SIG-M5 treated with dmso at 0.1 percent for 504 hours (cell line): ENCODE measurements around the gene SESN1.

Source experiments
- DNase-seq: peaks from one replicate; lab custom pipeline; 2025; ENCODE audit not compliant: unreplicated experiment; lab: John Stamatoyannopoulos, UW

Gene SESN1

DNA sequence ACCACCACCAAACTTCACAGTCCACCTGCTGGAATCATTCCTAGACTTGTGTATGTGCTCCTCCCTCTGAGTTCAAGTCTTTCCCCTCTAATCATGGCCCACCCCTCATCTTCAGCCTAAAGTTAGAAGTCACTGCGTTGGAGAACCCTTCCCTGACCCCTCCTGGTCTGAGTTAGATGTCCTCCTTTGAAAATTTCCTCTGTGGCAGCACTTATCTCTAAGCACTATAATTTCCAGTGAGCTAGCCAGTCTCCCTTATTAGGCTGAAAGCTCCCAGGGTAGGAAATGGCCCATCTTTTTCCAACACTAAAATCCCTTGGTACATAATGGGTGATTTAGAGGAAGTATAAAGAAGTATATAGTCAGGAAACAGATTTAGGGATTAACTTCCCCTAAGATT lies 63.2 kb downstream of the SESN1 start:
- DNase-seq, result no peak

- DNase-seq, result no peak
Observed at GRCh38 chr6:109029313-109029712, 65.3 kb downstream of the SESN1 start.

- DNase-seq, result no peak
Observed at GRCh38 chr6:109028439-109028838, 66.2 kb downstream of the SESN1 start.

- DNase-seq, result no peak
Observed at GRCh38 chr6:109027964-109028363, 66.7 kb downstream of the SESN1 start.

DNA sequence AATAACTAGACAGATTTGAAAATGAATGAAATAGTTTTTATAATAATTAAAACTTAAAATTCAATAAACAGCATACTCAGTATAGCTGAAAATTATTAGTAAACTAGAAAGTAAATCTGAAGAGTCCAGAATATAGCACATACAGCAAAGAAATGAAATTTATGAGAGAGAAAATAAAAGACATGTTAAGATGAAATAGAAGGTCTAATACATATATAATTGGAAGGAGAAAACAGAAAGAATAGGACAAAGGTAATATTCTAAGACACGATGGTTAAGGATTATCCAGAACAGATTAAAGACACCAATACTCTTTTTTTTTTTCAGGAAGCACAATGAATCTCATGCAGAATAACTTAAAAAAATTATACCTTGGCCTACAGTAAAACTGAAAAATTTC lies 69.0 kb downstream of the SESN1 start:
- DNase-seq, result no peak

GRCh38 chr6:109024784-109025183 lies 69.9 kb downstream of the SESN1 start:
- DNase-seq, result no peak

DNA sequence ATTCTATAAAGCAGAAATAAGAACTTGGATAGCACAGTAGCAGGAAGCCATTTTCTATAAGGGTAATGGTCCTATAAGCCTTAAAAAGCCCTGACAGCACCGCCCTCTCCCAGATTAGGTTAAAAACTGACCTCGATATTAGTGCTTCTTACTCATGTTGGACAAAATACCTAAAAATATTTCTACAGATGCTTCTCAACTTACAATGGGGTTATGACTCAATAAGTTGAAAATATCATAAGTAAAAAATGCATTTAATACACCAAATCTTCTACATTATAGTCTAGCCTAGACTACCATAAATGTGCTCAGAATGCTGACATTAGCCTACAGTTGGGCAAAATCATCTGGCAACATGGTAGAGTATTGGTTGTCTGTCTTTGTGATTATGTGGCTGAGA lies 70.3 kb downstream of the SESN1 start:
- no peak for DNase-seq

GRCh38 chr6:109023356-109023925 lies 71.2 kb downstream of the SESN1 start:
- DNase-seq, result no peak

DNA sequence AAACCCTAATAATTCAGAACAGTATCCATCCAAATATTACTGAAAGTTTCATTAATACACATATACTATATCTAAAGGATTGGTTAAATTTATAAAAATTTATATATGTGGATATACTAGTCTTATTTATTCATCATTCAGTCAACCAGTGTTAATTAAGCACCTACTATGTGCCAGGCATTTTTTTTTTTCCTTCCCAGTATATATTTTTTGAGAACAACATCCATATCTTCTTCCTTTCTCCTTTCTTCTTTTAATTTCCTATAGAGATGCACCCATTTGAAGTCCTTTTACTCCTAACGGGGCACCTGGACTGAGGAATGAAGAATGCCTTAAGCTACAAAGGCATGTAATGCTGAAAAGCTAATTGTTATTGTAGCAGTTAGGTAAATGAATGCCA lies 72.8 kb downstream of the SESN1 start:
- DNase-seq, result no peak

- no peak for DNase-seq
Observed at GRCh38 chr6:109019911-109020310, 74.7 kb downstream of the SESN1 start.

- no peak for DNase-seq
Observed at GRCh38 chr6:109015176-109015575, 79.5 kb downstream of the SESN1 start.

DNA sequence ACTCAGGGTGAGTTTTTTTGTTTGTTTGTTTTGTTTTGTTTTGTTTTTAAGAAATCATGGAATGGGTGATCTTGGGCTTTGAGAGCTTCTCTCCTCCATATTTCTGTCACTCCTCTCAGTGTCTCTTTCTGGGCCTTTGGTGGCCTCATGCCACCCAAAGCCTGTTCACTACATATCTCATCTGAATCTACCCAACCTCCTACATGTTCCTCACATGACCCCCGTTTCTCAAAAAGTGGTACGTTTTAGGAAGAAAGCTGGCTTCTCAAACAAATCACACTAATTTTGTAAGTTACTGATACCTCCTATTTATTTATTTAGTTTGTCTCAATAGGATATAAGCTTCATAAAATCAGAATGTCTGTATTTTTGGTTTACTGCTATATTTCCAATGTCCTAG lies 80.0 kb downstream of the SESN1 start:
- DNase-seq, result no peak

- peak; percentile 51 for DNase-seq
Observed at GRCh38 chr6:109013656-109014305, 80.9 kb downstream of the SESN1 start.

DNA sequence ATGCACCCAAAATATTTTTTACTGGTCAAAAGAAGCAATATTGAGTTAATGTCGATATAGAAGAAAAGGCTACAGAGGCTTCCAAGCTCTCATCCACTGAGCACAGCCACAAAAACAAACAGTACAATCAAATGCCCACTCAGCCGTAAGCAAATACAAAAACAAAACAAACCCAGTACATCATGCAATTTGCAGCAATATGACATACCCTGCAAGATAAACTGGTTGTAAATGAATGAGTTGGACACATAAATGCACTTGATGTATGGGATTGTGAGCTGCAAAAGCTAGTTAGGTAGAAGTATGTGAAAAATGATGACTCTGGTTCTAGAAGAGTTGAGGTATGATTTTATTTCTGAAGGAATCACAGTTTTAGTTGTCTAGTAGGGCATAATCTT lies 83.9 kb downstream of the SESN1 start:
- DNase-seq, result no peak

- no peak for DNase-seq
Observed at GRCh38 chr6:109009962-109010704, 84.5 kb downstream of the SESN1 start.

DNA sequence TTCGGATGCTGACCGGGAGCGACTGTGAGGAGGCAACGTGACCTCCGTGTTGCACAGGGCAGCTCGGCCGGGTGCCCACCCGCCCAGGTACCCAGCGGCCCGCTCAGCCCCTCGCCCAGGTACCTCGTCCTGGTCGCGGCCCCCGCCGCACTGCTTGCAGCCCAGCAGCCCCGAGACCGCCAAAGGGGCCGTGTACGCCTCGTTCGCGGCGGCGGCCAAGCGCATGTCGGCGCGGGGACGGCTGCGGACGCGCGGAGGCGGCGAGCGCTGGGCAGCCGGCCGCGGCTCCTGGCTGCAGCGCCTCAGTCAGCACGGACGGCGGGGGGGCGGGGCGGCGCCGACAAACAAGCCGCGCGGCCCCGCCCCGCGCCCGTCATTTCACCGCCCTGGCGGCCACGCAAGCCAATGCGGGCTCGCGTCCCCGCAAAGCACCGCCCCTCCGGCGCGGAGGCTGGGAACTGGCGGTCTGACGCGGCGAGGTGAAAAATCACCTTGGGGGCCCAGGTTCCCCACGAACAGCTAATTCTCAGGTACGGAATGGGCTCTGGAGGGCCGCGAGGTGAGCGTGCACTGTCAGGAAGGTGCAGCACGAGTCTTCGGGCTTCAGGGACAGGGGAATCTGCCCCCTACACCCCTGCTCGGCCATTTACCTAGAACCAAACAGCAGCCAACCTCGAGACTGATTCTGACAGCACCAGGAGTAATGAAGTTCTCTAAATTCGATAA lies 85.2 kb downstream of the SESN1 start:
- peak; percentile 79 for DNase-seq

DNA sequence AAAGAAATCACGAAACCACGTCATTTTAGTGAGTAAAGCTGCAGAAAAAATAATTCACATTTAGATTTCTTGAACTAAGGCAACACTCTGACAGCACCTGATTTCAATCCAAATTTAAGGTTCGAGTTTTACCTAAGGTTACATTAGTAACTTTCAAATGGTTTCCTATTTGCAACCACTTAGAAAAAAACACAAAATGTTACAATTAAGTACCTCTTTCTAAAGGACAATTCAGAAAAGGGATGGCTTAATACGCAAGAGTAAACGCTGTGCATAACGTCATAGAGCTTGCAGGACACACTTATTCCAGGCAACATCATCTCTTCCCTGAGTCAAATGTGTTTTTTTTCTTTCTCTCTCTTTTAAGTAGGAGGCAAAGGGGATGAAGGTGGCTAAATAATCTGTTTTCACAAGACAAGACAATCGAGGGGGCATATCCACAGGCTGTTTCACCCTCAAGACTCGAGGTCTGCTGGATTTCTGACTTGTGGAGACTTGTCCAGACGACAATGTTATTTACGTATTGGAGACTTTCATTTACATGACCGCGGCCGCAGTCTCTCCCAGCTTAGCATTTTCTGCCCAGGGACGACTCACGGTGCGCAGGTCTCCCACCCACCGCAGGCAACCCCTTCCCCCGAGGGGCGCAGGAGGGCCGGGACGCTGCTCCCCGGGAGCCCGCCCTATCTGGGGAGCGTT lies 86.0 kb downstream of the SESN1 start:
- DNase-seq, result peak; percentile 17

- no peak for DNase-seq
Observed at GRCh38 chr6:109008054-109008453, 86.6 kb downstream of the SESN1 start.

GRCh38 chr6:109007521-109007920 lies 87.1 kb downstream of the SESN1 start:
- DNase-seq, result no peak

DNA sequence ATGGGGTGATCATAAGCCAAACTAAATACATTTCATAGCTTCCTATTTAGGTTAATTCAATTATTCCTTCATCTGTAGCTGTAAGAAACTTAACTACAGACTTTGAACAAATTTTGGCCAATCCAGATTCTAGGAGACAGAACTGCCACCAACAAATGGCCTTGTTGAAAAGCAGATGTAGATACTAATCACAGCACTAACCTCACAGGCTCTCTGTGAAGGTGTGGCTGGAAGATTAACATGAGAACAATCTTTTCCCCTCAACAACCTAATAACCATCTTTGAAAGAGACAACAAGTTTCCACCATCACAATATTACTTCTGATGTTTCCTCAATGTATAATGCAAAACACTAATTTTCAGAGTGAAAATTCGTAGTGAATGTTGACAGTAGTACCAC lies 87.8 kb downstream of the SESN1 start:
- no peak for DNase-seq

- DNase-seq, result no peak
Observed at GRCh38 chr6:109002882-109003281, 91.8 kb downstream of the SESN1 start.
